Nucleus accumbens (tissue), 56 donors: Measurements from ENCODE around the gene C1QTNF8.

ENCODE experiments used
- DNase-seq, 56 donors: peaks; one replicate each; lab custom pipeline; 2025; lab: John Stamatoyannopoulos, UW

The C1QTNF8 gene, protein sequence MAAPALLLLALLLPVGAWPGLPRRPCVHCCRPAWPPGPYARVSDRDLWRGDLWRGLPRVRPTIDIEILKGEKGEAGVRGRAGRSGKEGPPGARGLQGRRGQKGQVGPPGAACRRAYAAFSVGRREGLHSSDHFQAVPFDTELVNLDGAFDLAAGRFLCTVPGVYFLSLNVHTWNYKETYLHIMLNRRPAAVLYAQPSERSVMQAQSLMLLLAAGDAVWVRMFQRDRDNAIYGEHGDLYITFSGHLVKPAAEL

DNA sequence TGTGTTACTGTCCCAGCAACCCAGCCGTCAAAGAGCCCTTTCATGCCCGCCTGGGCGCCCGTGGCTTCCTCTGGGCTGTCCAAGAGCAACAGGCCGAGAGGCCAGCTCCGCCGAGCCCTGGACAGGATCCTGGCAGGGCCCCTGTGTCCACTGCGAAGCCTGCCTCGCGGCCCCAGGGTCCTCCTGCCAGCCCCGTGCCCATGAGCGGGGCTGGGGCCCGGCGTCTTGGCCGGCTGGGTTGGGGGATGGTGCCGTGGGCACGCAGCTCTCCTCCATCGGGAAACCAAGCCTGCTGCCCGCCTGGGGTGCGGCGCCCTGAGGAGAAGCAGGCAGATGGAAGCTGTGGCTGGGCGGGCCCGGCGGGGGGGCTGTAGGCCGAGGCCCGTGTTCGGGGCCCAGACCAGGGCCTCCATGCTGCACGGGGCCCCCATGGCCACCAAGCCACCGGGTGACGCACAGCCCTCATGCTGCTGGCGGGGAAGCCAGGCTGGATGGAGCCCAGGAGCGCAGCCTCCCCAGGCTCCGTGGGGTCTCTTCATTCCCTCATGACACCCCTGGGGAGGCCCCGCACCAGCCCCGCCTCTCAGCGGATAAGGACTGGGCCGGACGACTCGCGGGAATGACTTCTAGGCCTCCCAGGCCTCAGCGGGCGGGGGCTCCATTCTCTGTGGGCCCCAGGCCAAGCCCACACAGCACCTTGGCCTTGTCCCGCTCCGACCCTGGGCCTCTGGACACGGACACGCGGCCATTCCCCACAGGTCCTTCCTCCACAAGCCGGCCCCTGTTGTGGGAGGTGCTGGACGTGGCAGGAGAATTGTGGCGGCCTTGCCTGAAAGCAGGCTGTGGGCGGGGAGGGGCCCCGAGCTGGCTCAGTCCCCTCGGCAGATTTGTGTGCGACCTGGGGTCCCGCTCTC lies at the start of gene C1QTNF8:
TSS of gene C1QTNF8 (minus strand) at position 76 of the 914 bp plus-strand sequence. CDS start 1,322 bp downstream, outside the sequence.
- peak in 16 of 56 donors; percentile 4 to 58 (median 22) for DNase-seq

GRCh38 chr16:1145383-1146100 lies 49.5 kb upstream of the C1QTNF8 start:
- no peak for DNase-seq

- peak in 9 of 56 donors; percentile 6 to 45 (median 23) for DNase-seq
Measured at GRCh38 chr16:1144476-1145382, 48.7 kb upstream of the C1QTNF8 start.

DNA sequence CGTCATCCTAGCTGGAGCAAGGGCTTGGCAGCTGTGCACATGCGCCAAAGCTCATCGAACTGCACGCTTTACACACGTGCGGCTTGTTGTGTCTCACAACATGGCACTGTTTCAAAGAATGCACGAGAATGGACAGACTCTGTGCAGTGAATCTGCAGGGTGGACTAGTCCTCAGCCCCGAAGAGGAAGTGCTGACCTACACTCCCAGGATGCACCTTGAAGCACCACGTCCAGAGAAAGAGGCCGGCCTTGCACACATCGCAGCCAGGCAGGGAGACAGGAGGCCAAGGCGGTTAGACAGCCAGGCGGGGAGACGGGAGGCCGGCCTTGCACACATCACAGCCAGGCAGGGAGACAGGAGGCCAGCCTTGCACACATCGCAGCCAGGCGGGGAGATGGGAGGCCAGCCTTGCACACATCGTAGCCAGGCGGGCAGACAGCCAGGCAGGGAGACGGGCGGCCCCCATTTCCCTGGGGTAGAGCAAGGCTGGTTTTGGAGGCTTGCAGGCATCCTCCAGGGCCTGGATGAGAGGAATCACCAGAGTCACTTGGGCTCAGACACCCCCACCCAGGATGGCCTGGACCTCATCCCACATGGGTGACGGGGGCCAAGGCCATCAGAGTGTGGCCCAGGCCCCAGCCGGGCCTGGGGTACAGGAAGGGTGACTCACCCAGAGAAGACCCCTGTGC lies 47.9 kb upstream of the C1QTNF8 start:
- no peak for DNase-seq

GRCh38 chr16:1142911-1143310 lies 46.9 kb upstream of the C1QTNF8 start:
- no peak for DNase-seq

DNA sequence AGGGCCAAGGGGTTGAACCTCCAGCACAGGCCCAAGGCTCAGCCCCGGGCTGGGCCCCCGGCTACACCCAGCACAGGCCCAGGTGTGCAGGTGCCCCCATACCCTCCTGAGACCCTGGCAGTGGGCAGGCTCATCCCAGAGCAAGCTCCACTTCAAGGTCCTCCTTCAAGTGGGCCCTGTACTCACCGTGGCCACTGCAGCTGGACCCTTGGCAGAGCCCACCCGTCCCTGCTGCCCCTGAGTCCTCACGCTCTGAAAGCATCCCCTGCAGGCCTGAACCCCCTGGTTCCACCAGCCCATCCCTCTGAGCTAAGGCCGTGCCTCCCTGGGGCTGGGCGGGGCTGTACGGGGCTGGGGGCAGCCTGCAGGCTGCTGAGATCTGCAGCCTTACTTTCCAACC lies 45.7 kb upstream of the C1QTNF8 start:
- no peak for DNase-seq

- no peak for DNase-seq
Measured at GRCh38 chr16:1141191-1141590, 45.1 kb upstream of the C1QTNF8 start.

DNA sequence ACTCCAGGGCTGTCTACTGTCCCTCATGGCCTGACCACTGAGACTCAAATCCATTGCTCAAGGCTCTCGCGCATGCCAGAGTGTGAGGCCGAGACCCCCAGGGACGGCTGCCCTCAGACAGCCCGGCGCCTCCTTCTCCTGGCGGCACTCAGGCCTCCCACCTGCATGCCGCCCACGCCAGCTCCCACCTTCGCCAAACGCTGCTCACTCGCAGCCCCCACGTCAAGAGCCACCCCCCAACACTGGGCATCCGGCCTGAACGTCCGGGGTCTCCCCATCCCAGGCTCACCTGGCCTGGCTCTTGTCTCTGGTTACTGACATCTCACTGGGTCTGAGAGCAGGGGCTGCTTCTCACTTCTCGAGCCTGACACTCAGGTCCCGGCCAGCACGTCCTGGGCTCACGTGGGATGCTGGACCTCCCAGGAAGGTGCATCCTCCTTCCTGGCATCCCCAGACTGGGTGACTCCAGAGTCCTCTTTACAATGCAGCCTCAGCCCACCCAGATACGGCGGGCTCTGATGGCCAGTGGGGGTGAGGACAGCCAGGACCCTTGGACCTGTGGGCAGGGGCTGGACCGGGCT lies 44.6 kb upstream of the C1QTNF8 start:
- DNase-seq: no peak

- no peak for DNase-seq
Measured at GRCh38 chr16:1137604-1138003, 41.6 kb upstream of the C1QTNF8 start.

- no peak for DNase-seq
Measured at GRCh38 chr16:1135459-1135825, 39.4 kb upstream of the C1QTNF8 start.

GRCh38 chr16:1134776-1135458 lies 38.9 kb upstream of the C1QTNF8 start:
- no peak for DNase-seq

- DNase-seq: no peak
Measured at GRCh38 chr16:1133810-1134520, 37.9 kb upstream of the C1QTNF8 start.

DNA sequence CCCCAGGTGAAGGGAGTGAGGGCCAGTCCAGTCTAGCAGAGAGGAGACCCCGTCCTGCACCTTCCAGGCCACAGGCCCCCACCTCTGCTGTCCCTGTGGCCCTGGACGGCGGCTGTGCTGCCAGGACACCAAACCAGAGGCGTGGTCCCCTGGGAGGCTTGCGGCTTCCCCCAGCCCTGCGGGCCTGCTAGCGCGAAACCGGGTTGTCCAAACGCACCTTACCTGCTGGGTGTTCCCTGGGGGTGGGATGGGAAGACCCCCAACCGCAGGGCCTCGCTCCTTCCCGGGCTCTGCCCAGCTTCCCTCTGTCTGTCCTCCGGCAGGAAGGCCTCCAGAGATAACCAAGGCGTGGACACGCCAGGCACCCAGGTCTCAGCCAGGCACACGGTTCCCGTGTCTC lies 37.2 kb upstream of the C1QTNF8 start:
- no peak for DNase-seq

- no peak for DNase-seq
Measured at GRCh38 chr16:1132431-1132830, 36.4 kb upstream of the C1QTNF8 start.

DNA sequence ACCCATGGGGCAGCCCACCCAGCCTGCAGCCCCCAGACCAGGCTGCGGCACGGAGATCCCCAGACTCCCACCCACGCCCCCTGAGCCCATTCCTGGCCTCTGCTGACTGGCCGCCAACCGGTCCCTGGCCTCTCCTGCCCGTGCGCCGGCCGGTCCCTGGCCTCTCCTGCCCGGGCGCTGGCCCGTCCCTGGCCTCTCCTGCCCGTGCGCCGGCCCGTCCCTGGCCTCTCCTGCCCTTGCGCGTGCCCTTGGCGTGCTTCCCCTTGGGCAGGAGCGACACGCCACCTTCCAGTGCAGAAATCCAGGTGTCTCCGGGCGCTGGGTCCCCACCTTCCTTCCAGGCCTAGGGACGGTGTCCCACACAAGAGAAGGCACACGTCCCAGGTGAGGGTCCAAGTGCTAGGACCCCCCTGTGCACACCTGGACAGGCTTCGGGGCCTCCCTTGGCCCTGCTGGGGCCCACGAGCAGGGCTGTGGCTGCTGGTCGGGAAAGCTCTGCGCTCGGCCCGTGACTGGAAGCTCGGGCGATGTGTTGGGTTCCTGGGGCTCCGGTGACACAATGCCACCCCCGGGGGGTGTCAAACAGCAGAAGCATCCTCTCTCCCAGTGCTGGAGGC lies 35.4 kb upstream of the C1QTNF8 start:
- no peak for DNase-seq

DNA sequence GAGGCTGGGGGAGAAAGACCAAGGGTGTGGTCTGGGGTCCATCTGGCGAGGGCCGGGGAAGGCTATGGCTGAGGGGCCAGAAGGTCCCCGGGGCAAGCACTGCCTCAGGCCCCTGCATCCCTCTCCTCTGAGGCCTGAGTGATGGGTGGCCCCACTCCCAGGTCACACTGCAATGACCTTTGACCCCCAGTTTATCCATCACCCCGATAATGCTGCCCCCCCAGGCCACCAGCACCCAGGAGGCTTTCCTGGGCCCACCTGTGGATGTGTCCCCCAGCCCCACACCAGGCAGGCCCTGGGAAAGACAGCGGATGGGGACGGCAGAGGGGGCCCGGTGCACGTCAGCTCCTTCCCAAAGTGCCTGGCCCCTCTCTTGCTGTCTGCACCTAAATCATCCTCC lies 34.3 kb upstream of the C1QTNF8 start:
- no peak for DNase-seq
